Sigmoid colon (tissue), 7 donors: ENCODE data around the gene MOGAT2. TPM values are rescaled to one million over a fixed set of nuclear protein-coding genes. Genes with fewer than 3 reads are reported as not detected.

Experiments
- DNase-seq: peaks from one replicate; pipeline ENCODE4 v3.0.0-alpha.2; 2019
- H3K27ac ChIP-seq, 4 donors: fragments of 200-600 bp; sonication (generic); one replicate each; pipeline ENCODE4 v1.5.1; 2016 to 2019; ENCODE audit warnings: mild to moderate bottlenecking in 1 of 4
- H3K27me3 ChIP-seq, 3 donors: fragments of 200-600 bp; sonication (generic); one replicate each; pipeline ENCODE4 v1.5.1; 2019; ENCODE audit warnings: mild to moderate bottlenecking in 1 of 3
- H3K36me3 ChIP-seq, 4 donors: fragments of 200-600 bp; sonication (generic); one replicate each; pipeline ENCODE4 v1.5.1; 2016 to 2019
- H3K4me1 ChIP-seq, 4 donors: fragments of 200-600 bp; sonication (generic); one replicate each; pipeline ENCODE4 v1.5.1; 2017 to 2019
- H3K4me3 ChIP-seq, 4 donors: fragments of 200-600 bp; sonication (generic); one replicate each; pipeline ENCODE4 v1.5.1; 2017 to 2019; ENCODE audit warnings: mild to moderate bottlenecking in 2 of 4, moderate library complexity in 1 of 4
- H3K9me3 ChIP-seq, 4 donors: fragments of 200-600 bp in 3 of 4; sonication (generic) in 3 of 4; one replicate each; pipeline versions ENCODE4 v1.5.1 to v1.6.1; 2013 to 2019
- CTCF ChIP-seq, 4 experiments: fragments of 450-650 bp in 3 of 4; fragments of 200-600 bp in 1 of 4; IDR thresholded peaks; one replicate each; pipeline ENCODE4 v1.5.1; 2016 to 2019; ENCODE audit warnings: antibody characterized with exemption in 4 of 4, mild to moderate bottlenecking in 3 of 4, moderate library complexity in 2 of 4
- EP300 ChIP-seq, 4 donors: sonication (generic); formaldehyde crosslinking; IDR thresholded peaks; one replicate each; pipeline ENCODE4 v1.6.1; 2017; ENCODE audit warnings: antibody characterized with exemption in 4 of 4
- POLR2A ChIP-seq, 2 donors: fragments of 450-650 bp; IDR thresholded peaks; one replicate each; pipeline ENCODE4 v1.6.1; 2016; ENCODE audit warnings: antibody characterized with exemption in 2 of 2, mild to moderate bottlenecking in 2 of 2, moderate library complexity in 2 of 2
- POLR2AphosphoS5 ChIP-seq, 4 donors: sonication (generic); formaldehyde crosslinking; IDR thresholded peaks; one replicate each; pipeline ENCODE4 v1.6.1; 2017; ENCODE audit warnings: antibody characterized with exemption in 4 of 4
- WGBS, 2 donors: extraction: QIAGEN DNeasy Blood & Tissue Kit; methylation state at CpG; one replicate each; pipeline ENCODE4 v1.1.7; 2013; 5-methylcytosine and 5-hydroxymethylcytosine counted together
- intact Hi-C: fragments of 100-400 bp; cut with DNase I; formaldehyde crosslinking; loops from one replicate; pipeline ENCODE4 v1.15.1; 2023
- polyA plus RNA-seq, 3 donors: library from polyadenylated mRNA; stranded (reverse); fragments of 200-250 nt; gene quantifications; one replicate each; pipeline ENCODE4 v1.2.3, GENCODE V29; 2013
- total RNA-seq, 4 donors: library from RNA; depleted of rRNA; stranded (reverse); fragments of >200 nt; gene quantifications; one replicate each; pipeline ENCODE4 v1.1.0, GENCODE V29; 2016
- donor health status: healthy with polysubstance abuse.
- donor health status: Bipolar disorder and iron deficiency.
- donor health status: healthy.

MOGAT2 gene
- total and polyA plus RNA-seq, 7 donors: 0.36 to 98.5 (median 27.3) TPM; not detected in 3

DNA sequence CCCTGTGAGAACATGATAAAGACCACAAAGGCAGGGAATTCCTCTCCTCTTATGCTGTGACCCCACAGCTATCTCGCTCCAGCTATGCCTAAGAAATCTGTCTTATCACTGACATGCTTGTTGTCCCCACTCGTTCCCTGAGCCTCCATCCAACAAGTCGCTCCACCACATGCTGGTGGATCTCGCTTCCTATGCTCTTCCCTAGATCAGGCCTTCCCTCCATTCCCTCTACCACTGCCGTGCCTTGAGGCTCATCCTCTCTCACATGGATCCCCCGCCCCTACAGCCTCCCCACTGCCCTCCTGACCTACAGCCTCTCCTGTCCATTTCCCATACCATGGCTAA, 49.6 kb downstream of the MOGAT2 start:
- H3K27ac ChIP-seq: no peak overlapping the region
- peaks cover 0 to 20% (median 19%) of the 10 kb centered on the region in 4 donors for H3K4me1 ChIP-seq
- peak; percentile 46 for DNase-seq
- TF ChIP-seq CTCF (IDR thresholded peaks at IDR 0.05): no peak
- TF ChIP-seq POLR2A (IDR thresholded peaks at IDR 0.05): no peak
- no peak for TF ChIP-seq POLR2AphosphoS5 (IDR thresholded peaks at IDR 0.05)
- no peak for TF ChIP-seq EP300 (IDR thresholded peaks at IDR 0.05)
- no peaks in the 10 kb centered on the region for H3K36me3 ChIP-seq
- H3K9me3 ChIP-seq: no peaks in the 10 kb centered on the region
- WGBS, 2 donors: 95 to 97% methylated on average over 6 of the region's 6 CpGs
- H3K4me3 ChIP-seq: no peak overlapping the region
- intact Hi-C loops: loop anchor here (5.0 kb wide), 2 partner anchors 55 to 220 kb away; no protein-coding TSS in a partner anchor
- H3K27me3 ChIP-seq: peaks cover 0 to 3% (median 0%) of the 10 kb centered on the region in 3 donors

- no peaks in the 10 kb centered on the region for H3K36me3 ChIP-seq
- WGBS, 2 donors: 31 to 46% methylated on average over 1 of the region's 1 CpG
- peaks cover 0 to 20% (median 19%) of the 10 kb centered on the region in 4 donors for H3K4me1 ChIP-seq
- no peak overlapping the region for H3K27ac ChIP-seq
- TF ChIP-seq CTCF (IDR thresholded peaks at IDR 0.05): no peak
- no peak for TF ChIP-seq POLR2AphosphoS5 (IDR thresholded peaks at IDR 0.05)
- TF ChIP-seq POLR2A (IDR thresholded peaks at IDR 0.05): no peak
- TF ChIP-seq EP300 (IDR thresholded peaks at IDR 0.05): no peak
- peak overlapping the region in 2 of 4 donors; percentile 54 for H3K4me3 ChIP-seq
- intact Hi-C loops: loop anchor here (5.0 kb wide), 2 partner anchors 55 to 220 kb away; no protein-coding TSS in a partner anchor
- peaks cover 0 to 3% (median 0%) of the 10 kb centered on the region in 3 donors for H3K27me3 ChIP-seq
- H3K9me3 ChIP-seq: no peaks in the 10 kb centered on the region
- DNase-seq: no peak
Measured at GRCh38 chr11:75767793-75768111, 50.1 kb downstream of the MOGAT2 start.

GRCh38 chr11:75768112-75768908, 50.7 kb downstream of the MOGAT2 start, which contains the start of gene DGAT2:
Gene DGAT2 (plus strand): TSS chr11:75768778. CDS start chr11:75768992, 214 bp downstream.
- Histone ChIP-seq H3K27ac (peak within 1 kb of the TSS in 1 of 4 donors; percentile 29), H3K4me1 (peaks cover 0 to 20% (median 19%) of the 10 kb centered on the region in 4 donors), H3K36me3 (no peaks in the 10 kb centered on the region), H3K9me3 (no peaks in the 10 kb centered on the region), H3K27me3 (peaks cover 0 to 3% (median 0%) of the 10 kb centered on the region in 3 donors), H3K4me3 (peak within 1 kb of the TSS; percentile 25 to 54 (median 48))
- peak; percentile 76 for DNase-seq
- WGBS, 2 donors: 3 to 4% methylated on average over 66 of the region's 66 CpGs
- intact Hi-C loops: loop anchor here (5.0 kb wide), 2 partner anchors 56 to 221 kb away; no protein-coding TSS in a partner anchor
- TF ChIP-seq EP300 (IDR thresholded peaks at IDR 0.05): no peak
- no peak for TF ChIP-seq POLR2AphosphoS5 (IDR thresholded peaks at IDR 0.05)
- no peak for TF ChIP-seq POLR2A (IDR thresholded peaks at IDR 0.05)
- no peak for TF ChIP-seq CTCF (IDR thresholded peaks at IDR 0.05)

GRCh38 chr11:75768909-75769771, 51.5 kb downstream of the MOGAT2 start:
- peak; percentile 63 for DNase-seq
- H3K9me3 ChIP-seq: no peaks in the 10 kb centered on the region
- TF ChIP-seq POLR2AphosphoS5 (IDR thresholded peaks at IDR 0.05): no peak
- no peak for TF ChIP-seq CTCF (IDR thresholded peaks at IDR 0.05)
- TF ChIP-seq EP300 (IDR thresholded peaks at IDR 0.05): no peak
- no peak for TF ChIP-seq POLR2A (IDR thresholded peaks at IDR 0.05)
- H3K27me3 ChIP-seq: peaks cover 0 to 3% (median 0%) of the 10 kb centered on the region in 3 donors
- peak overlapping the region in 1 of 4 donors; percentile 29 for H3K27ac ChIP-seq
- peaks cover 0 to 20% (median 19%) of the 10 kb centered on the region in 4 donors for H3K4me1 ChIP-seq
- peak overlapping the region; percentile 25 to 54 (median 48) for H3K4me3 ChIP-seq
- 16 to 17% methylated on average over 46 of the region's 46 CpGs for WGBS, 2 donors
- intact Hi-C loops: loop anchor here (5.0 kb wide), 2 partner anchors 57 to 222 kb away; no protein-coding TSS in a partner anchor
- no peaks in the 10 kb centered on the region for H3K36me3 ChIP-seq
